HepG2 (cell line): ENCODE data around the gene MFAP5.

Experiments used
- AGO2 ChIP-seq: fragments of 200-400 bp; formaldehyde crosslinking; optimal IDR thresholded peaks from 2 replicates; pipeline ENCODE3; 2017; ENCODE audit warnings: mild to moderate bottlenecking, low read depth, low read length, moderate library complexity
- EHMT2 ChIP-seq: fragments of 200-600 bp; sonication (generic); IDR thresholded peaks from 2 replicates; pipeline ENCODE4 v1.7.0; 2017; ENCODE audit warnings: antibody characterized with exemption, low read depth, low read length, borderline replicate concordance
- FOSL2 ChIP-seq: sonication (generic); formaldehyde crosslinking; IDR thresholded peaks from 2 replicates; pipeline ENCODE4 v1.4.0; 2020; ENCODE audit warnings: missing genetic modification reagents
- MED1 ChIP-seq: sonication (generic); formaldehyde crosslinking; IDR thresholded peaks from 2 replicates; pipeline ENCODE4 v1.4.0; 2020; ENCODE audit warnings: missing genetic modification reagents
- YEATS4 ChIP-seq: sonication (generic); formaldehyde crosslinking; IDR thresholded peaks from 2 replicates; pipeline ENCODE4 v1.4.0; 2020; ENCODE audit warnings: missing genetic modification reagents, borderline replicate concordance
- ZNF350 ChIP-seq: sonication (generic); formaldehyde crosslinking; IDR thresholded peaks from 2 replicates; pipeline ENCODE4 v1.4.0; 2020; ENCODE audit warnings: mild to moderate bottlenecking, low read depth, missing genetic modification reagents, borderline replicate concordance
- TF ChIP-seq, protein P1 (sequence below): sonication (generic); formaldehyde crosslinking; IDR thresholded peaks from 2 replicates; pipeline ENCODE4 v1.5.0; 2020; ENCODE audit warnings: mild to moderate bottlenecking, missing genetic modification reagents, moderate library complexity

DNA sequence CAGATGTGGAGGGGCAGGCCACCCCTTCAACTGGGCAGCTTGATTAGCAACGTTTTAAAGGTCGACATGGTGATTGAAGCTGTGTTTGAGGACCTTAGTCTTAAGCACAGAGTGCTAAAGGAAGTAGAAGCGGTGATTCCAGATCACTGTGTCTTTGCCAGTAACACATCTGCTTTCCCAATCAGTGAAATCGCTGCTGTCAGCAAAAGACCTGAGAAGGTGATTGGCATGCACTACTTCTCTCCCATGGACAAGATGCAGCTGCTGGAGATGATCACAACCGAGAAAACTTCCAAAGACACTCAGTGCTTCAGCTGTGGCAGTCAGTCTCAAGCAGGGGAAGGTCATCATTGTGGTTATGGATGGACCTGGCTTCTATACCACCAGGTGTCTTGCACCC is 26.0 kb downstream of the MFAP5 start:
- TF ChIP-seq EHMT2 (no peak), ZNF350 (CRISPR knock-in tag) (no peak), MED1 (CRISPR knock-in tag) (no peak), FOSL2 (CRISPR knock-in tag) (no peak), YEATS4 (no peak), AGO2 (no peak)
- TF ChIP-seq, protein P1, sequence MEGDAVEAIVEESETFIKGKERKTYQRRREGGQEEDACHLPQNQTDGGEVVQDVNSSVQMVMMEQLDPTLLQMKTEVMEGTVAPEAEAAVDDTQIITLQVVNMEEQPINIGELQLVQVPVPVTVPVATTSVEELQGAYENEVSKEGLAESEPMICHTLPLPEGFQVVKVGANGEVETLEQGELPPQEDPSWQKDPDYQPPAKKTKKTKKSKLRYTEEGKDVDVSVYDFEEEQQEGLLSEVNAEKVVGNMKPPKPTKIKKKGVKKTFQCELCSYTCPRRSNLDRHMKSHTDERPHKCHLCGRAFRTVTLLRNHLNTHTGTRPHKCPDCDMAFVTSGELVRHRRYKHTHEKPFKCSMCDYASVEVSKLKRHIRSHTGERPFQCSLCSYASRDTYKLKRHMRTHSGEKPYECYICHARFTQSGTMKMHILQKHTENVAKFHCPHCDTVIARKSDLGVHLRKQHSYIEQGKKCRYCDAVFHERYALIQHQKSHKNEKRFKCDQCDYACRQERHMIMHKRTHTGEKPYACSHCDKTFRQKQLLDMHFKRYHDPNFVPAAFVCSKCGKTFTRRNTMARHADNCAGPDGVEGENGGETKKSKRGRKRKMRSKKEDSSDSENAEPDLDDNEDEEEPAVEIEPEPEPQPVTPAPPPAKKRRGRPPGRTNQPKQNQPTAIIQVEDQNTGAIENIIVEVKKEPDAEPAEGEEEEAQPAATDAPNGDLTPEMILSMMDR (CRISPR knock-in tag), result no peak
